NT2/D1 (cell line): Measurements from ENCODE around the gene NUBP1.

ENCODE experiments used
- DNase-seq: peaks from one replicate; pipeline ENCODE4 v3.0.0-alpha.2; 2011; ENCODE audit warnings: low read depth, low spot score
- H3K27me3 ChIP-seq: 2 replicates; pipeline ENCODE4 v1.6.0; 2011; ENCODE audit warnings: mild to moderate bottlenecking; ENCODE audit not compliant: insufficient read length, insufficient read depth
- H3K36me3 ChIP-seq: 2 replicates; pipeline ENCODE4 v1.6.1; 2011; ENCODE audit warnings: mild to moderate bottlenecking, low read length, mixed read lengths; ENCODE audit not compliant: insufficient read depth, insufficient read length
- H3K4me1 ChIP-seq: 2 replicates; pipeline ENCODE4 v1.5.1; 2011; ENCODE audit not compliant: insufficient read depth, insufficient read length
- H3K4me3 ChIP-seq: 2 replicates; pipeline ENCODE4 v1.5.1; 2011; ENCODE audit warnings: low read depth; ENCODE audit not compliant: insufficient read length
- H3K9ac ChIP-seq: 2 replicates; pipeline ENCODE4 v1.6.0; 2011; ENCODE audit warnings: low read depth; ENCODE audit not compliant: insufficient read length
- H3K9me3 ChIP-seq: 2 replicates; pipeline ENCODE4 v1.5.1; 2011; ENCODE audit warnings: mild to moderate bottlenecking, low read length; ENCODE audit not compliant: insufficient read depth
- SUZ12 ChIP-seq: IDR thresholded peaks from 2 replicates; pipeline ENCODE4 v1.6.1; 2011; ENCODE audit not compliant: insufficient read length, insufficient read depth; ENCODE audit errors: extremely low read depth
- YY1 ChIP-seq: IDR thresholded peaks from 2 replicates; pipeline ENCODE4 v1.6.1; 2011; ENCODE audit not compliant: insufficient read length, insufficient read depth
- ZNF274 ChIP-seq: IDR thresholded peaks from 2 replicates; pipeline ENCODE4 v1.6.1; 2011; ENCODE audit warnings: mild to moderate bottlenecking, low read depth, low read length

Gene NUBP1

DNA sequence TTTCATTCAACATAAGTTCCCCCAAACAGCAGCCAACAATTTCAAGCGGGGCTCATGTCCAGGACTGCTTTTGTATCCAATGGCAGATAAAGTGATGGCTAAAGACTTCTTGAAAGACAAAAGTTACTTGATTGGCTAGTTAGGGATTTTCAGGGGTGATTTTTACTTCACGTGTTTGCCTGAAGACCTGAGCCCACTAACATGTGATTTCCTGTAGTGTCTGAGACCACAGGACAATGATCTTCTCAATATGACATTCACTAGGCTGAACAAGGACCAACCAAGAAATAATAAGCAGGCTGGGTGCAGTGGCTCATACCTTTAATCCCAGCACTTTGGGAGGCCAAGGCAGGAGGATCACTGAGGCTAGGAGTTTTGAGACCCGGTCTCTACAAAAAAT is 64.6 kb downstream of the NUBP1 start:
- no peaks in the 10 kb centered on the region for H3K36me3 ChIP-seq
- H3K4me3 ChIP-seq = no peak overlapping the region
- H3K9ac ChIP-seq = no peak overlapping the region
- H3K27me3 ChIP-seq = no peaks in the 10 kb centered on the region
- H3K4me1 ChIP-seq = no peaks in the 10 kb centered on the region
- TF ChIP-seq ZNF274 (no peak), SUZ12 (no peak), YY1 (no peak)
- peaks cover 10% of the 10 kb centered on the region; the same call in 1 of the 2 replicates for H3K9me3 ChIP-seq
- no peak for DNase-seq

DNA sequence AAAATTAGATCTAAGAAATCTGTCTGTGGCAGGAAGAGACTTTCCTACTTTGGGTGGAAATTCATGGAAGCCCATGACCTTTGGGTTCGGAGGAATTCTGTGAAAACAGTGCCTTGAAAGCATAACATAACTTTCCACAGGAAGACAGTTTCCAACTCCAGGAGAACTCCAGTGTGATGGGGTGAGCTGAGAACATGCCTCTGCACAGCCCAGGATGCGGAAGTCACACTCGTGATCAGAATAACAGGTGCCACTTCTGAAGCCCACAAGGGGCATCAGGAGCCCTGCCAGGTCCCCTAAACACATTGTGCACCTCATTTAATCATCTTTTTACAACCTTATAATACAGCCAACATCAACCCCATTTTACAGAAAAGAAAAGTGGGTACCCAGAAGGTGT is 65.2 kb downstream of the NUBP1 start:
- TF ChIP-seq SUZ12 (no peak), YY1 (no peak), ZNF274 (no peak)
- Histone ChIP-seq H3K9ac (no peak overlapping the region), H3K4me3 (no peak overlapping the region), H3K27me3 (no peaks in the 10 kb centered on the region), H3K9me3 (peaks cover 10% of the 10 kb centered on the region; the same call in 1 of the 2 replicates), H3K36me3 (no peaks in the 10 kb centered on the region), H3K4me1 (no peaks in the 10 kb centered on the region)
- DNase-seq = no peak

DNA sequence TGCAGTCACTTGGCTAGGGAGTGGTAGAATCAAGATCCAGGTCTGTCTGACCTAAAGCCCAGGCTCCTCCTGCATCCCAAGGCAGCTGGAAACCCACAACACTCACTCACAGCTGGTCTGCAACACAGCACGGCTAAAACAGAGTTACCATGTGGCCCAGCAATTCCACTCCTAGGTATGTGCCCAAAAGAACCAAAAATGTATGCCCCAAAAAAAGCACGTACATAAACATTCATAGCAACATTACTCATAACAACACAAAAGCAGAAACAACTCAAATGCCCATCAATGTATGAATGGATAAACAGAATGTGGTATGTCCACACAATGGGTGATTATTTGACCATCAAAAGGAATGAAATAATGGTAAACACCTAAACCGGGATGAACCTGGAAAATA is 66.1 kb downstream of the NUBP1 start:
- no peaks in the 10 kb centered on the region for H3K4me1 ChIP-seq
- H3K9ac ChIP-seq = no peak overlapping the region
- no peaks in the 10 kb centered on the region for H3K27me3 ChIP-seq
- no peak overlapping the region for H3K4me3 ChIP-seq
- no peak for DNase-seq
- H3K36me3 ChIP-seq = no peaks in the 10 kb centered on the region
- TF ChIP-seq YY1 (no peak), ZNF274 (no peak), SUZ12 (no peak)
- H3K9me3 ChIP-seq = peaks cover 10% of the 10 kb centered on the region; the same call in 1 of the 2 replicates

DNA sequence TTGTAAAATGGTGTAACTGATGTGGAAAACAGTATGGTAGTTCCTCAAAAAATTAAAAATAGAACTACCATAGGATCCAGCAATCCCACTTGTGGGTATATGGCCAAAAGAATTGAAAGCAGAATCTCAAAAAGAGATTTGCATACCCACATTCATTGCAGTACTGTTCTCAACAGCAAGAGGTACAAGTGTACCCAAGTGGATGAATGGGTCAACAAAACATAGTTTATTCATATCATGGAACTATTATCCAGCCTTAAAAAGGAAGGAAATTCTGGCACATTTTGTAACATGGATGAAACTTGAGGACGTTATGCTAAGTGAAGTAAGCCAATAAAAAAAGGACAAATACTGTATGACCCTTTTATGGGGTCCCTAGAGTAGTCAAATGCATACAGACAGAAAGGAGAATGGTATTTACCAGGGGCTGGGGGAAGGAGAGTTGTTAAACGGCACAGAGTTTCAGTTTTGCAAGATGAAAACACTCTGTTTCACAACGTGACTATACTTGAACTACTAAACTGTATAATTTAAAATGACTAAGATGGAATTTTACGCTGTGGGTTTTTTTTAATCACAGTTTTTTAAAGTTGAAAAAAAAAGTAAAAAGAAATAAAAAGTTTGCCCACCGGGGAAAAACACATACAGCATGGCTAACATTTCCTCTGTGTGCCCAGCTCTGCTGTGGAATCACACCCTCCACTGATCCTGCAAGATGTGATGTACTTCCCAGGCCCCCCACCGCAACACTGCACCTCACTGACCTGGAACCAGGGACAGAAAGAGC is 68.9 kb downstream of the NUBP1 start:
- Histone ChIP-seq H3K9ac (no peak overlapping the region), H3K9me3 (peaks cover 10% of the 10 kb centered on the region; the same call in 1 of the 2 replicates), H3K4me1 (no peaks in the 10 kb centered on the region)

DNA sequence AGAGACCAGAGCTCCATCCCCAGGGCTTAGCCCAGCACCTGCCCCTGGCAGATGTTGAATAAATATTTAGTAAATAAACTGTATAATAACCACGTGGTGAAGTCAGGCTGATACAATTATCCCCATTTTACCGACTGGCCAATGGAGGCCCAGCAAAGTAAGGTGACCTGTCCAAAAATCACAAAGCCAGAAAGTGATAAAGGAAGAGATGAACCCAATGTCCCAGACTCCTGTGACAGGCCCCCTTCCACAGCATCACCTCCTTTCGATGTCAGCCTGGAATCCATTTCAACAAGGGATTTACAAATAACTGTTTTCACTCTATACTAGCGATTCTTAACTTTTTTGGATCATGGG is 69.4 kb downstream of the NUBP1 start:
- no peak for DNase-seq
- H3K9me3 ChIP-seq = peaks cover 10% of the 10 kb centered on the region; the same call in 1 of the 2 replicates
- H3K9ac ChIP-seq = no peak overlapping the region
- H3K4me1 ChIP-seq = no peaks in the 10 kb centered on the region
- H3K36me3 ChIP-seq = no peaks in the 10 kb centered on the region
- H3K4me3 ChIP-seq = no peak overlapping the region
- peaks cover 12% of the 10 kb centered on the region for H3K27me3 ChIP-seq
- TF ChIP-seq YY1 = no peak
- no peak for TF ChIP-seq SUZ12
- TF ChIP-seq ZNF274 = no peak

More for the DNA sequence above, 68.9 kb downstream of the NUBP1 start:
- TF ChIP-seq YY1 (no peak), SUZ12 (no peak)
- H3K4me3 ChIP-seq = no peak overlapping the region
- peaks cover 7% of the 10 kb centered on the region for H3K27me3 ChIP-seq
- no peak for DNase-seq
- H3K36me3 ChIP-seq = no peaks in the 10 kb centered on the region

DNA sequence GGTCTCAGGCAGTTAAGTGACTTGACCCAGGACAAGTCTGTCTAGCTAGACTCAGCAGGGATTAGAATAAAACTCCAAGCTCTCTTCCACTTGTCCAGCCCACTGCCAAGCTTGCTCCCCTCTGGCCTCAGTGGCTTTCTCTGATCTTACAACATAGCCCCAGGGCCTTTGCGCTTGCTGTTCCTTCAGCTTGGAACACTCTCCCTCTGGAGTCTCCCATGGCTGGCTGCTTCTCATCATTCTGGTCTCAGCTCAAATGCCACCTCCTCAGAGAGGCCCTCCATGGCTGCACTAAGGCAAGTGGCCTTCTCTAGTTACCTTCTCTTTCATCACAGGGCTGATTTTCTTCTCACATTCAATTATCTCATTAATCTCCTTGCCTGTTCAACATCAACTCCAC is 73.9 kb downstream of the NUBP1 start:
- Histone ChIP-seq H3K4me1 (peaks cover 3% of the 10 kb centered on the region), H3K27me3 (peaks cover 29% of the 10 kb centered on the region), H3K36me3 (no peaks in the 10 kb centered on the region), H3K4me3 (peak overlapping the region; percentile 49), H3K9me3 (no peaks in the 10 kb centered on the region), H3K9ac (peak overlapping the region; percentile 17)
- DNase-seq = no peak
- TF ChIP-seq ZNF274 (no peak), YY1 (no peak), SUZ12 (no peak)

DNA sequence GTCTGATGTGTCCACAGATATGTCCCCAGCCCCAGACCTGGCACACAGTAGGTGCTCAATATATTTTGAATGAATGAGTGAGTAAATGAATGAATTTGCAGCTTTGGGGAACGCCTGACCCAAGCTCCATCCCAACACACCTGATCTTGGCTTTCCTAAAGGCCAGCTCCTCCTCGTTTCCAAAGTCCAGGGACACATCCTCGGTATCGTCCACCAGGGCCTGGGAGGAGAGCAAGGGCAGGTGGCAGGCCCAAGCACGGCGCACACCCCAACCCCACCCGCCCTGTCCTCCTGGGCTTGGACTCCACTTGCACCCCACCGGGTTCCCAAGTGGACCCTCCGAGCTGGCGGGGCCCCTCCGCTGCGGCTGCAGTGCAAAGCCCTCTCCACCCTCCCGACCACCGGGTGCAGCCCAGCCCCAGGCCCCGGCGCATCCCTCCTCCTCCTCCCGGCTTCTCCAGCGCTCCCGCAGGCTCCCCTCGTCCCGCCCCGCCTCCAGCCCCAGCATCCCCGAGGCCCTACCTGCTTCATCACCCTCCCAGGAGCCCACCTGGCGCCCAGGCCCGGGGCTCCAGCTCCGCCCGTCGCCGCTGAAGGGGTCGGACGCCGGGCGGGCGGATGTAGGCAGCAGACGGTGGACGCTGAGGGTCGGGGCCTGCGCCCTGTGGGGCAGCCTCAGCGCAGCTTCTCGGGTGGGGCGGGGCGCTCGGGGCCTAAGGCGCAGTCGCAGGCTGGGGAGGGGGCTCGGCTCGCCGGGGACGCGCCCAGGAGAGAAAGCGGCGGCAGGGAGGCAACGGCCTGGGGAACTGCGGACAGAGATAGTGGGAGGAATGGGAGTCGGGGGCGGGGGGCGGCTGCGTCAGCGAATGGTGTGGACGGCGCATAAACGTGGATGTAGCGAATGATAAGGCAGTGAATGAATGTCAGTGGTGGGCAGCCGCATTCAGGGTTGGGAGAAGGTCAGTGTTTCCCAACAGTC is 74.6 kb downstream of the NUBP1 start, which contains the start of gene TVP23A:
Gene TVP23A, minus strand, starts transcription at position 832 of the 979 bp plus-strand sequence. Its CDS starts 301 bp downstream, at position 531.
- H3K9ac ChIP-seq = peak within 1 kb of the TSS; percentile 64
- H3K4me1 ChIP-seq = peaks cover 3% of the 10 kb centered on the region
- no peaks in the 10 kb centered on the region for H3K9me3 ChIP-seq
- H3K36me3 ChIP-seq = no peaks in the 10 kb centered on the region
- peak; percentile 5 for DNase-seq
- TF ChIP-seq ZNF274 (no peak), YY1 (no peak), SUZ12 (no peak)
- H3K27me3 ChIP-seq = peaks cover 29% of the 10 kb centered on the region
- H3K4me3 ChIP-seq = peak within 1 kb of the TSS; percentile 49
